ENCODE data around the gene SLC25A29. TPM values are rescaled to one million over a fixed set of nuclear protein-coding genes. Genes with fewer than 3 reads are reported as not detected.

Gene SLC25A29
- total RNA-seq, 1 donor from 2014 or later = 29.3 TPM

- no peaks in the 10 kb centered on the region for H3K36me3 Mint-ChIP-seq (ENCODE audit: low read depth)
- no peak for DNase-seq (ENCODE audit: low spot score)
- no peak overlapping the region for H3K27ac Mint-ChIP-seq (ENCODE audit: unreplicated experiment)
- no peaks in the 10 kb centered on the region for H3K9me3 Mint-ChIP-seq (ENCODE audit: low read depth)
- TF ChIP-seq CTCF (IDR thresholded peaks at IDR 0.05) = no peak
- no peaks in the 10 kb centered on the region for H3K27me3 Mint-ChIP-seq (ENCODE audit: low read depth)
- no peak overlapping the region for H3K4me3 Mint-ChIP-seq (ENCODE audit: unreplicated experiment)
- H3K4me1 Mint-ChIP-seq (ENCODE audit: low read depth) = no peaks in the 10 kb centered on the region
These were observed 19.0 kb upstream of the SLC25A29 start for GRCh38 chr14:100325231-100325632.

- Mint-ChIP-seq H3K27me3 (ENCODE audit: low read depth) (no peaks in the 10 kb centered on the region), H3K4me3 (ENCODE audit: unreplicated experiment) (no peak overlapping the region), H3K27ac (ENCODE audit: unreplicated experiment) (no peak overlapping the region), H3K4me1 (ENCODE audit: low read depth) (peaks cover 2% of the 10 kb centered on the region), H3K9me3 (ENCODE audit: low read depth) (no peaks in the 10 kb centered on the region), H3K36me3 (ENCODE audit: low read depth) (no peaks in the 10 kb centered on the region)
- no peak for DNase-seq (ENCODE audit: low spot score)
- no peak for TF ChIP-seq CTCF (IDR thresholded peaks at IDR 0.05)
These were observed 17.7 kb upstream of the SLC25A29 start for GRCh38 chr14:100323942-100324307.

- H3K9me3 Mint-ChIP-seq (ENCODE audit: low read depth) = no peaks in the 10 kb centered on the region
- no peak within 1 kb of the TSS for H3K4me3 Mint-ChIP-seq (ENCODE audit: unreplicated experiment)
- H3K36me3 Mint-ChIP-seq (ENCODE audit: low read depth) = no peaks in the 10 kb centered on the region
- no peaks in the 10 kb centered on the region for H3K27me3 Mint-ChIP-seq (ENCODE audit: low read depth)
- no peak for TF ChIP-seq CTCF (IDR thresholded peaks at IDR 0.05)
- no peak for DNase-seq (ENCODE audit: low spot score)
- peaks cover 2% of the 10 kb centered on the region for H3K4me1 Mint-ChIP-seq (ENCODE audit: low read depth)
- H3K27ac Mint-ChIP-seq (ENCODE audit: unreplicated experiment) = no peak within 1 kb of the TSS
These were observed 17.1 kb upstream of the SLC25A29 start, which contains the start of gene SLC25A47 for GRCh38 chr14:100323121-100323941. Gene SLC25A47, plus strand, starts transcription at chr14:100323339. Its CDS starts 76 bp downstream, at chr14:100323415.

GRCh38 chr14:100322138-100322957 is 16.1 kb upstream of the SLC25A29 start:
- H3K4me1 Mint-ChIP-seq (ENCODE audit: low read depth) = peaks cover 2% of the 10 kb centered on the region

More at GRCh38 chr14:100322138-100322957, 16.1 kb upstream of the SLC25A29 start:
- no peak for DNase-seq (ENCODE audit: low spot score)
- TF ChIP-seq CTCF (IDR thresholded peaks at IDR 0.05) = no peak
- Mint-ChIP-seq H3K27me3 (ENCODE audit: low read depth) (no peaks in the 10 kb centered on the region), H3K9me3 (ENCODE audit: low read depth) (no peaks in the 10 kb centered on the region), H3K36me3 (ENCODE audit: low read depth) (no peaks in the 10 kb centered on the region), H3K4me3 (ENCODE audit: unreplicated experiment) (no peak overlapping the region), H3K27ac (ENCODE audit: unreplicated experiment) (no peak overlapping the region)

All from chondrocyte (in vitro differentiated cells).